Panc1 (cell line): Measurements from ENCODE around the gene NUP133.

Experiments used
- TCF7L2 ChIP-seq: IDR thresholded peaks from 2 replicates; pipeline ENCODE4 v1.6.1; 2011; ENCODE audit warnings: mild to moderate bottlenecking, low read depth, low read length, inconsistent platforms
- TF ChIP-seq, protein P1 (sequence below): fragments of 450-650 bp; IDR thresholded peaks from 2 replicates; pipeline ENCODE4 v1.5.1; 2017; ENCODE audit warnings: mild to moderate bottlenecking

DNA sequence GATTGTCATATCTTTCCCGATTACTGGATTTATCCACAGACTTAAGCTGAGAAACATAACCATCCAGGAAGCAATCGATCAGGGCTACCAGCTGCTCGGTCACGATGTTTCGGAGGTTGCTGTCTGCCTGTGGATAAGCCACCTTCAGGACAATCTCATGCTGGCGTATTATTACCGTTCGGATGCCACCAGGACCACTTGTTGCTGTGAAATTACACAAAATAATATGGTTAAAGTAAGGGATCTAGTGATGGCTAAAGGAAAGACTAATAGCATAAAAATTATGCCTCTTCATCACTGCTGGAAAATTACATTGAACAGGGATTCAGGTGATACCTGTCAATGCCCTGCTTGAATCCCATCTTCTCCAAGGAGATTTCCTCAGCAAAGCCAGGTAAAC lies 43.5 kb downstream of the NUP133 start:
- TF ChIP-seq TCF7L2: no peak
- TF ChIP-seq, protein P1, sequence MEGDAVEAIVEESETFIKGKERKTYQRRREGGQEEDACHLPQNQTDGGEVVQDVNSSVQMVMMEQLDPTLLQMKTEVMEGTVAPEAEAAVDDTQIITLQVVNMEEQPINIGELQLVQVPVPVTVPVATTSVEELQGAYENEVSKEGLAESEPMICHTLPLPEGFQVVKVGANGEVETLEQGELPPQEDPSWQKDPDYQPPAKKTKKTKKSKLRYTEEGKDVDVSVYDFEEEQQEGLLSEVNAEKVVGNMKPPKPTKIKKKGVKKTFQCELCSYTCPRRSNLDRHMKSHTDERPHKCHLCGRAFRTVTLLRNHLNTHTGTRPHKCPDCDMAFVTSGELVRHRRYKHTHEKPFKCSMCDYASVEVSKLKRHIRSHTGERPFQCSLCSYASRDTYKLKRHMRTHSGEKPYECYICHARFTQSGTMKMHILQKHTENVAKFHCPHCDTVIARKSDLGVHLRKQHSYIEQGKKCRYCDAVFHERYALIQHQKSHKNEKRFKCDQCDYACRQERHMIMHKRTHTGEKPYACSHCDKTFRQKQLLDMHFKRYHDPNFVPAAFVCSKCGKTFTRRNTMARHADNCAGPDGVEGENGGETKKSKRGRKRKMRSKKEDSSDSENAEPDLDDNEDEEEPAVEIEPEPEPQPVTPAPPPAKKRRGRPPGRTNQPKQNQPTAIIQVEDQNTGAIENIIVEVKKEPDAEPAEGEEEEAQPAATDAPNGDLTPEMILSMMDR: no peak
